Measurements from ENCODE around the gene UCHL5.

DNA sequence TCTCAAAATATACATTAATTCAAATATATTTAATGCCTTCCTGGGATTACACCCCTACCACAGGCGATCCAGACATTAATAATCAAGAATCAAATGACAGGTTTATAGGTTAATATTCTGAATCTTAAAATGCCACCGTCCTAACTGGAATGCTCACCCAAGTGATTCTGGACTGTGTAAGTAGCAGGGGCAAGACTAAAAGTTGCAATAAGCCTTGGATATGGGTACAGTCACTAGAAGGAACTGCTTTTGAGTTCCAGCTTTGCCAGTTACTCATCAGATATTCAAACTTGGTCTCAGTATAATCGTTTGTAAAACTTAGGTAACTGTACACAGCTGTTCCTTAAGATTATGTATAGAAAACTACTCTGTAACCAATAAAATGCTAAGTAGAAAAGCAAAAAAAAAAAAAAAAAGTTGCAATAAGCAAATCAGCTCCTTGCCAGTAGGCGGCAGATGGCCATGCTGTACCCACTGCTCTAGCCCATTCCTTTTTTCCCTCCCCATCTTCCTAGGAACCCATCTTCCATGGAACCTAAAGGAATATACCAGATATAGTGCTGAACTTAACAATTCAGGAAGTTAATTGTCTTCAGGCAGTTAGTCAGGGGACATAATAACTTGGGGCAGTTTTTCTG, 10.7 kb upstream of the UCHL5 start:
- no peak for TF ChIP-seq GATA2 (IDR thresholded peaks at IDR 0.05; ENCODE audit: low read depth, low read length)
- TF ChIP-seq GATA3 (IDR thresholded peaks at IDR 0.05; ENCODE audit: low read depth, low read length), result no peak

Data from SH-SY5Y (cell line).